ENCODE results near the gene ZNF268. TPM values are rescaled to one million over a fixed set of nuclear protein-coding genes. Genes with fewer than 3 reads are reported as not detected.

The ZNF268 gene
- total and polyA plus RNA-seq, 2 of the 13 experiments (the other 11 are each of a cell fraction or from before 2014, with no cell fraction given), result 7.6 to 31.3 TPM

GRCh38 chr12:133165776-133166175 is 15.5 kb upstream of the ZNF268 start (continued):
- TF ChIP-seq, protein P1, sequence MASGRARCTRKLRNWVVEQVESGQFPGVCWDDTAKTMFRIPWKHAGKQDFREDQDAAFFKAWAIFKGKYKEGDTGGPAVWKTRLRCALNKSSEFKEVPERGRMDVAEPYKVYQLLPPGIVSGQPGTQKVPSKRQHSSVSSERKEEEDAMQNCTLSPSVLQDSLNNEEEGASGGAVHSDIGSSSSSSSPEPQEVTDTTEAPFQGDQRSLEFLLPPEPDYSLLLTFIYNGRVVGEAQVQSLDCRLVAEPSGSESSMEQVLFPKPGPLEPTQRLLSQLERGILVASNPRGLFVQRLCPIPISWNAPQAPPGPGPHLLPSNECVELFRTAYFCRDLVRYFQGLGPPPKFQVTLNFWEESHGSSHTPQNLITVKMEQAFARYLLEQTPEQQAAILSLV (CRISPR knock-in tag; IDR thresholded peaks at IDR 0.05; ENCODE audit: borderline replicate concordance), result no peak
- TF ChIP-seq CREB3 (CRISPR knock-in tag; IDR thresholded peaks at IDR 0.05), result no peak
- TF ChIP-seq SYNCRIP (IDR thresholded peaks at IDR 0.05; ENCODE audit: insufficient read depth, low read depth, low read length), result no peak
- TF ChIP-seq POLR2AphosphoS2 (IDR thresholded peaks at IDR 0.05; ENCODE audit: low read depth, low read length), result no peak
- TF ChIP-seq ZNF878 (CRISPR knock-in tag; IDR thresholded peaks at IDR 0.05), result no peak
- no peak for TF ChIP-seq ZNF672 (CRISPR knock-in tag; IDR thresholded peaks at IDR 0.05)
- TF ChIP-seq ZNF644 (CRISPR knock-in tag; IDR thresholded peaks at IDR 0.05; ENCODE audit: low read depth), result no peak
- no peak for TF ChIP-seq ZSCAN25 (CRISPR knock-in tag; IDR thresholded peaks at IDR 0.05)
- no peak for TF ChIP-seq GTF3A (CRISPR knock-in tag; conservative IDR thresholded peaks at IDR 0.05)

DNA sequence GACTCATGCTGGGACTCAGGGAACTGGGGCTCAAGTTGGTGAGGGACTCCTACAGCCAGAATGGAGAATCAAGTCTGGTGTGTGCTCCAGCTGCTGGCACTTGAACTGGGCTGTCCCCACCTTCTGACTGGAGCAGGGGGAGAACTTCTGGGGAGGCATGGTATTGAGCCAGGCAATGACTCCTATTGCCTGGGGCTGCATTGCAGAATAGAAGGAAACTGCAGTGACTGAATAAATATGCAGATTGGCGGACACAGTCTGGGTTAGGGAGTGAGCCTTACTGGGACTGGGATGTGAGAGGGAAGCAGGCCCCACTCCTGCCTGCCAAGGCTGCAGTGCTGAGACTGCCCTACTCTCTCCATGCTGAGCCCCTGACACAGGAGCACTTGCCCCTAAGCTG is 8.8 kb upstream of the ZNF268 start:
- ChIA-PET POLR2A (no interaction called here), CTCF (ENCODE audit: low intra/inter-chr PET ratio, low total read pairs) (no interaction called here)
- whole genome bisulfite sequencing (ENCODE audit: low lambda C conversion rate), result 0% methylated on average over 1 of the region's 1 CpG
- Histone ChIP-seq H3K9ac (ENCODE audit: insufficient read depth, low read depth, low read length) (no peak overlapping the region), H3K4me2 (ENCODE audit: low read depth, low read length) (no peak overlapping the region), H2AFZ (ENCODE audit: low read length) (no peak overlapping the region), H3K4me3 (replicated peaks in 1 of 3; ENCODE audit: insufficient read depth in 1 of 3, low read depth in 2 of 3, low read length in 3 of 3) (no peak overlapping the region), H3K79me2 (ENCODE audit: insufficient read depth, low read length) (no peaks in the 10 kb centered on the region), H3K9me3 (ENCODE audit: low read length) (peaks cover 91% of the 10 kb centered on the region), H4K20me1 (ENCODE audit: insufficient read depth, low read length) (no peaks in the 10 kb centered on the region), H3K27me3 (ENCODE audit: control insufficient read depth in 1 of 2, insufficient read depth in 2 of 2, low read length in 2 of 2) (no peaks in the 10 kb centered on the region), H3K27ac (ENCODE audit: extremely low read length, insufficient read depth, low read length) (no peak overlapping the region), H3K36me3 (replicated peaks in 1 of 2; ENCODE audit: control insufficient read depth in 1 of 2, insufficient read depth in 2 of 2, low read length in 2 of 2) (no peaks in the 10 kb centered on the region), H3K4me1 (ENCODE audit: insufficient read depth, low read length) (no peaks in the 10 kb centered on the region)
- FAIRE-seq (no peak), ATAC-seq (no peak), DNase-seq (ENCODE audit: low spot score) (no peak)
- no TSS peak for BruUV-seq (replicated peaks)
- in situ Hi-C loops (cut with HindIII; ENCODE audit: extremely low pct_ligation_motif_present, low pct_unique_long_range_greater_than_20kb), result no loop called here
- TF ChIP-seq SATB2 (CRISPR knock-in tag; IDR thresholded peaks at IDR 0.05) (no peak), HNF4A (CRISPR knock-in tag; IDR thresholded peaks at IDR 0.05) (no peak), NFRKB (IDR thresholded peaks at IDR 0.05) (no peak), SMARCE1 (IDR thresholded peaks at IDR 0.05; ENCODE audit: borderline replicate concordance) (no peak), PHF8 (CRISPR knock-in tag; IDR thresholded peaks at IDR 0.05) (no peak), ZNF138 (CRISPR knock-in tag; IDR thresholded peaks at IDR 0.05; ENCODE audit: low read depth) (no peak), ZNF263 (CRISPR knock-in tag; IDR thresholded peaks at IDR 0.05) (no peak), ZNF282 (IDR thresholded peaks at IDR 0.05; ENCODE audit: partially characterized antibody) (no peak), NPAS2 (CRISPR knock-in tag; IDR thresholded peaks at IDR 0.05; ENCODE audit: borderline replicate concordance) (no peak), ZNF652 (CRISPR knock-in tag; IDR thresholded peaks at IDR 0.05; ENCODE audit: borderline replicate concordance, low read depth) (no peak), PAF1 (CRISPR knock-in tag; IDR thresholded peaks at IDR 0.05) (no peak), ZFP82 (CRISPR knock-in tag; IDR thresholded peaks at IDR 0.05; ENCODE audit: borderline replicate concordance) (no peak), ZFY (CRISPR knock-in tag; IDR thresholded peaks at IDR 0.05) (no peak), ZNF792 (CRISPR knock-in tag; IDR thresholded peaks at IDR 0.05) (no peak), ZNF841 (CRISPR knock-in tag; IDR thresholded peaks at IDR 0.05; ENCODE audit: borderline replicate concordance) (no peak)
- intact Hi-C loops (cut with micrococcal nuclease; ENCODE audit: unreplicated experiment), result no loop called here

All from HepG2 (cell line).